GM18499 (cell line): ENCODE measurements around the gene VAV3.

Source experiments
- ATAC-seq: cut with Tn5 transposase; IDR thresholded peaks from one replicate; pipeline ENCODE4 v1.9.1; 2021; ENCODE audit warnings: moderate number of reproducible peaks; ENCODE audit not compliant: insufficient read depth, unreplicated experiment

VAV3 gene

DNA sequence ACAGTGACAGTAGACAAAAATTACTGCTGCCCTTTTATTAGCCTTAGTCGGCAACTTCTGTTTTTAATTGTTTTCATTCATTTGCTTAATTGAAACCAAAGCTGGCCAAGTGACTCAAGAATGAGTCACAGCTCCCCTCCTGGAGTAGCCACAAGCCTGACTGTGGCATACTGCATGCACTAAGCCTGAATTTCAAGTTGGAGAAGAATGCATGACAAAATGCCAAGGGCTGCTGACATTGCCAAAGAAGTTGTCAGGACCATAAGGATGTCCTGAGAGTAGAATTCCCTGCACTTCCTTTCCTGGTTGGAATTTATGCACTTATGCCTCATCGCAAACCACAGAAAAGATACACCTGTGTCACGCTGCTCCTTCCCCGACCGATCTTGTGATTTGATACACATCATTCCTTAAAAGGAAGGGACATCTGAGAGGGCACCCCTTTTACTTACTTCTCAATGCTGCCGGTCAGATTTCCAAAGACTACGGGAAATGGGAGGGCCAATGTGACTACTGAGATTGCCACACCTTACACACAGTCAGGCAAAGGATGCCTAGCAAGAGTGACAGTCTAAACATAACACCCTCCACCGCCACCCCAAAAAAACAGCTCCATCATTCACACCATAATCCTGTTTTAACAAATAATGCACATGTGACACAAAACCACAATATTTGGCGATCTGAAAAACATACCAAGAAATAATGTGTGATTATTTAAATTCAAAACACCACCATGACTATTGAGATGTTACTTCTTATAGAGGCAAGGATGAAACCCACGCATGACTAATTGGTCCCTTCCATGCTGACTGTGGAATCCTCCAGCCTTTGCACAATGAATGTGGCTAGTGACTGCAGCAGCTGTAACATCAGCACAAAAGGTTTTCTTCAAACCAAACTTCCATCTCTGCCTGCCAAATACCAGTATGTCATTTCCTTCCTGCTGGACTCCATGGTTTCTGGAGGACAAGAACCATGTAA lies 28.2 kb downstream of the VAV3 start:
- ATAC-seq: no peak

DNA sequence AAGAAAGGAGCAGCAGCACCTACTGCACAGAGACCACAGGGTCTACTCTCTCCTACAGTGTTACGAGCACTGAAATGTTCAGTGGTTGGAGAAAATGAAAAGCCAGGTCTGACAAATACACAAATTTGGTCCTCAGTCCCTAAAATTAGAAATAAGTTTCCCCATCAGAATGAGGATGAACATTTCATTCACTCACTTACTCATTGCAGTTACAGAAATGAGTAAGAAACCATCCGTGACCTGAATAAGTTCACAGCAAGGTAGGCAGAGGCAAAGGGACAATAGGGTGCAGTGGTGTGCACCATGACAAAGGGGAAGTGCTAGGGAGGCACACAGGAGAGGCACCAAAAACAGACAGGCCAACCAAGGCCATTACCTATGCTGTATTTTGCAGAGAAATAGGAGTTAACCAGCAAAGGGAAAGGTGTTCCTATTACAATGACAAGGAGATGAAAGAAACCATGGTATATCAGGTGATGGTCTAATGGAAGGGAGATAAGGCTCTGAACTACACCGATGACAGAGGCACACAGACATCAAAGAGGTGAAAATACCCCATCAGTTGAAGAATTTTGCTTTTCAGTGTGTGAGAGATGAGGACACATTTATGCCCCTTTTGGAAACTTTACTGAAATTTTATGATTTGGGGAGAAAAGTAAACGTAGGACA lies 29.4 kb downstream of the VAV3 start:
- peak; percentile 92 for ATAC-seq

DNA sequence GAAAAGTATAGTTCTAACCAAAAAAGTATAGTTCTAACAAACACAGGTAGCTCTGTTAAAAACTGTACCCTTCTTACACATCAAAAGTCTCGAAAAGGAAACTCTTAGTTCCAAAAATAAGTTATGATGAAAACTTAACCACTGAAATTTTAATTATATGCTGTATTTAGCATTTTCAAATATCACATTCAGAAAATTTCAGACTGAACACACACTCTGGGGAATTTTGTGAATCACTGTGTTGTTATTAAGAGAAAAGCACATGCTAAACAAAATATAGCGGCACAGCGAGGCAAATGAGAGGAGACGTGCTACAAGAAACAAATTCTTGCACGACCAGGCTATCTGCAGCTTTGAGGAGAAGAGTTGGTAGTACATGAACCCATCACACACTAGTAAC lies 30.4 kb downstream of the VAV3 start:
- ATAC-seq: no peak

DNA sequence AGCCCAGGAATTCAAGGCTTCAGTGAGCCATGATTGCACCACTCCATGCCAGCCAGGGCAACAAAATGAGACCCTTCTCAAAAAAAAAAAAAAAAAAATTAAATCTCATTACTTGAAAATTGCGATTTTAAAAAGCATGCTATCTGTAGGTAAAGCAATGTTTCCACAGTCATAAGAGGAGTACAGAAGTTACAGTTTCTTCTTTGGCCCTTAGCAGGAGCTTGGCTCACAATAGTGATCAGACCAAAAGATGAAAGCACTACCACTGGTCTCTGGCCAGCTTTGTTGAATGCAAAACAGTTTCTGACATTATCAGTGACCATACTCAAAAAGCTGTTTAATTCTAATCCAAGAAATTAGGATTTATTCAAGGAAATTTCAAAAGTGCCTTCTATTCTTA lies 31.2 kb downstream of the VAV3 start:
- ATAC-seq: no peak

DNA sequence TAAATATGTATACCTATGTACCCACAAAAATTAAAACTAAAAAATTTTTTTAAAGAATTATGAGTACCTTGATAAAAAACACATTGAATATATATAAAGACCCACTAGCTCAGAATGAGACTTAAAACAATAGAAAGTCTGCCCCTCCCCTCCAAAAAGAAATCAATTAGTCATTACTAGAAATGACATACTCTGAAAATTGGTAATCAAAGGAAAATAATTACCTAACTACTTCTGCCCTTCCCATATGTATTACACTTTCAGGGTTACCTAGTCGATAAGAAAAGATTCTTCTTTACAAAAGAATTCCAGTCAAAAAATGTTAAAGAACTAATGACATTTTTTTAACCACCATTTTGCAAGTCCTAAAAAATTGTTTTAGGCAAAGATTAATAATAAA lies 34.7 kb downstream of the VAV3 start:
- no peak for ATAC-seq

DNA sequence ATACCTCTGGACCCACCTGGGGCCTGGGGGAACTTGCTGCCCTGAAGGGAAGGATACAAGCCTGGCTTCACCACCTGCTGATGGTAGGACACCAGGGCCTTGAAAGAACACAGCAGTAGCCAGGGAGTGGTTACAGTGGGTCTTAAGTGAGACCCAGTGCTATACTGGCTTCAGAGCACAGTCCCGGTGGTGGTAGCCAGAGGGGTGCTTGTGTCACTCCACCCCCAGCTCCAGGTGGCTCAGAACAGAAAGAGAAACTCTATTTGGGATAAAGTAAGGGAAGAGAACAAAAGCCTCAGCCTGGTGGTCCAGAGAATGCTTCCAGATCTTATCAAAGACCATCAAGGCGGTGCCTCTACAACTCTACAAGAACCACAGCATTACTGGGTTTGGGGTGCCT lies 37.2 kb downstream of the VAV3 start:
- no peak for ATAC-seq

DNA sequence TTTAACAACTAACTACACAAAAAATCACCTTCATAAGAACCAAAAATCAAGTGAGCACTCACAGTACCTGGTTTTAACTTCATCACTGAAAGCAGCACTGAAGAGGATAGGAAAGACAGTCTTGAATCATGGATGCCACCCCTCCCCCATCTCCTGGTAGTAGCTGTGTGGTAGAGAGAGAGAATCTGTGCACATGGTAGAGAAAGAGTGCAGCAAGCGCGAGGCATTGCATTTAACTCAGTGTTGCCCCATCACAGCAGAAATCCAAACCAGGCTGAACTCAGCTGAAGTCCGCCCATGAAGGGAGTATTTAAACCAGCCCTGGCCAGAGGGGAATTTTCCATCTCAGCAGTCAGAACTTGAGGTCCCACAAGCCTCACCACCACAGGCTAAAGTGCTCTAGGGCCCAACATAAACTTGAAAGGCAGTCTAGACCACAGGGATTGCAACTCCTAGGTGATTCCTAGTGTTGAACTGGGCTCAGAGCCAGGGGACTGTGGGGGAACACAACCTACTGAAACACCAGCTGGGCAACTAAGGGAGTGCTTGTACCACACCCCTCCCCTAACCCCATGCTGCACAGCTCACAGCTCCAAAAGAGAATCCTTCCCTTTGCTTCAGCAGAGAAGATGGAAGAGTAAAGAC lies 38.4 kb downstream of the VAV3 start:
- ATAC-seq: no peak

DNA sequence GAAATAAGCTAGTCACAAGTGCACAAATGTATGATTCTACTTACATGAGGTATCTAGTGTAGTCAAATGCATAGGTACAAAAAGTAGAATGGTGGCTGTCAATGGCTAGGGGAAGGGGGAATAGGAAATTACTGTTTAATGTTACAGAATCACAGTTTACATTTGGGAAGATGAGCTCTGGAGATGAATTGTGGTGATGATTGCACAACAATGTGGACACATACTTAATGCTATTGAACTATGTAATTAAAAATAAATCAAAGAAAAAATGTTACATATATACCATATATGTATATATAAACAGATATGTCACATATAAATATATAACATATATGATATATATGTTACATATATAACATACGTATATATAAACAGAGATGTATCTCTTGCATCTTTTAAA lies 39.4 kb downstream of the VAV3 start:
- no peak for ATAC-seq

DNA sequence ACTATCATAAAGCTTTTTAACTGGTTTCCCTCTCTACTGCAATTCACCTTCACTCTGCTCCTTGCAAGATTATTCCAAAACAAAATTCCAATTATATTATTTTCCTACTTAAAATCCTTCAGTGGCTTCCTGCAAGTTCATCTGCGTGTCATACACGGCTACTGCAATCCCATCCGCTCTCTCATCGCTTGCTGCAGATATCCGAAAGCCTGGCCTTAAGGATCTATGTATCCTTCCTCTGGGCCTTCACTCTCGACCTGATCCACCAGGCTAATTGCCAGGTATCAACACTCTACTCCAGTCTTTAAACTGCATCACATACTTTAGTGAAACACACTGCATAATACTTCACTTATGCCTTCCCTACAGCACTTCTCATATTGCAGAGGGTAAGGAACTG lies 44.0 kb downstream of the VAV3 start:
- ATAC-seq: no peak

DNA sequence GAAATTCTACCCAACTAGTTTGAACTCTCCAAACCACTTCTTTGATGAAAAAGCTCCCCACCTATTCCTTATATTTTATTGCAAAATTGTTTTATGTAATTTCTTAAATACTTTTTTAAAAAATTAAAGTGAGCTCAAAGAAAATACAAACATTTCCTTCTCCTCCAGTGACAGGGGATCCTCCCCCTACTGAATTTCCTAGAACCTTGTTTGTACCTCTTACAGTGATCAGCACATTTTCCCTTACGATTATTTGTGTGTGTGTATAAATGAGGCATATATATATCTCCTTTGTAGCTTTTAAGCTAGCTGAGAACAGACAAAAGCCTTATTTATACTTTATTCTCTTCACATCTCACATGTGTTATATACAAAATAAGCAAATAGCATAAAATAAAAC lies 44.4 kb downstream of the VAV3 start:
- ATAC-seq: no peak

DNA sequence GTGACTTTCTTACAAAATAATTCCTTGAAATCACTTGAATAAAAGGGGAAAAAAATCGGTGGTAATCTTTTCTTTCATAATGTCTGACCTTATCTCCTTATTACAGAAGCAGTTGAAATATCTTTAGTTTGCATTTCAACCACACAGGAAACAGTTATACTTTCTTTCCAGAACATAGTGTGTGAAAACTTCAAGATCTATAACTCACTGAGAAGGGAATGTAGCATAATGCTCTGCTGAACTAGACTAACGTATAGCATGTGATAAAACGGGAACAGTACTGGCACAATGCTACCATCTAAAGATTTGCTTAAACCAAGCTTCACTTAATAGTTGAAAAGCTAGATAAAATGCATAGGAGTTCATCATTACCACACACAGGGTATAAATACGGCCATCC lies 45.0 kb downstream of the VAV3 start:
- no peak for ATAC-seq

DNA sequence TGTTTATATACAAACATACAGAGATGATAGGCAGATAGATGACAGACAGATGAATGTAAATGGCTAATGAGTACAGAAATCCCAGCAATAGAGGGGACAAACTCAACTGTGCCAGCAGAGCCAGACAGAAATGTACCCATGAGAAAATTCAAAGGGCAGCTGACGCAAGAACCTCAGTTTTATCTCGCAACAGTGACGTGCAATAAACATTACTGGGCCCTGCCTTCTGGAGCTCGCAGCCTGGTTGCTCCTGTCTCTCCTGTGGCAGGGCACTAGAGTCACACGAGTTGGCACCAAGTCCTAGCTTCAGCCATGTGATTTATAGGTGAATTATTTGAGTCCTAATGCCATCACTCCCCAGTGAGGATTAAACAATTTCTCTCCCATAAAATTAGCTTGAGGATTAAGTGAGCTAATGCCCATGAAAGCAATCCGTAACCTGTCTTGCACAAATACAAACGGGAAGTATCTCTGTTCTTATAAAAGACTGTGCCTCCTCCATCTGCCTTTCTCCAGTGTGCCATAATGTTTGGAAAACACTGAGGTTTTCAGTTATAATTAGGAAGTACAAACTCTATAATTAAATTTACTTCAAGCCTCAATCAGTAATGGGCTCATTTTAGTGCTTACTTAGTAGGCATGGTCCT lies 50.7 kb downstream of the VAV3 start:
- no peak for ATAC-seq

DNA sequence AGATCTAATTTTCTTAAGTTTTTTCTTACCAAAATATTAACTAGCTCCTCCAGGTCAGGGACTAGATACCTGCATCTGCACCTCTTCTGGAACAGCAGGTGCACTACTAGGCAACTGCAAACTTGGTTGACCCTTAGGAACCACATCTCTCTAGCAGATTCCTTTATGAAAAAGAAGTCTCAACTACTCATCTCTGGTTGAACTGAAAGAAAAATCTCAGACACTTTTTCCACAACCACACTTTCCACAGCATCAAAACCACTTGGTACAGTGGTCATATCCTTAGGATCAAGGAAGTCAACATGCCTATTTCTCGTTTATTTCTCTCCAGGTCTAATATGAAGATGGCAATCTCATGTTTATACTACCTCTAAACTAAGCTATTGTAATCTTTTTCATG lies 52.3 kb downstream of the VAV3 start:
- no peak for ATAC-seq

DNA sequence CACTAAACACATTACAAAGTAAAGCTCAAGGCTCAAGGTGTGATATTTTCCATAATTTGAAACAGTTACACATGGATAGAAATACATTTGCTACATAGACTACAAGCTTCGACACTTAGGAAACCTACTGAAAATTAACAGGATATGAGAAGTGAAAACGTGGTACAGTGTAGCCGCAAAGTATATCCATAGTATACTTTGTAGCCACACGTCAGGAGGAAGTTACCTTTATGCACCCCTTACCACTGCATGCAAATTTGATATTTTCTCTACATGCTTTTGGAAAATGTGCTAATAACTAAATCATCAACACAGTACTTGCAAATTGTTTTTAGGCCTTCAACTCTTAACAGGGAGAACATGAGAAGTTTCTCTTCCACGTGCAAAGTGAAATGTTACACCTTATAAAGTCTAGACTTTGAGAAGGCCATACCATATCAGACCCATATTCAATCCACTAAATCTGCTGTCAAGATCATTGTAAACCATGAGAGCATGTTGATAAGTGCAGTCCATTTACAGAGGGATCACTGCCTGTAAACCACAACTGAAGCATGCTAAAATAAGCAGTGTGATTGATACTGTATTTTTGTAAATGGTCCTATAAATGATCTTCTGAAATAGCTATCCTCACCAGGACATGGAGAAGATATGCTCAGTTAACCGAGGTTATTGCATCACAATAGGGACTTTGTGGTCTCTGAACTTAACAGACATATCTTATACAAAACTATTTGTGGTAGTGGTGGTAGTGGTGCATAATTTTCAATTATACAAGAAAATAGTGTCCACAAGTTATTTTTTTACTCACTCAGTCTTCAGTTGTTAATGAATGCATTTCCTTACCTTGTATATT lies 64.7 kb downstream of the VAV3 start:
- ATAC-seq: no peak

DNA sequence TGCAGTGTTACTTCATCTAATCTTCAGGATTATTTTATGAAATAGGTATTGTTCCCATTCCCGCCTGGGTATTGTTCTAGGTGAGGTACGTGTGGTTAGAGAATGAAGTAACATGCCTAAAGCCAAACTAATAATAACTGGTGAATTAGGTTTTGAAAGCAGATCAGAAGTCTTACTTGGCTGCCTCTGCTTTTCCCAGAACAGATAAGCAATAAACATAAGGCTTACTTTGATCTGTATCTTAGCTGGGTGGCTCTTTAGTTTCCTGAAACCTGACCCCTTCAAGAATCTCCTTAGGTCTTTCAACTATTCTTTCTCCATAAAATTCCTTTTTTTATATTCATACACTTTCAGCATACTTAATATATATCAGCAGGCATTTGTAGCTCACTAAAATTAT lies 65.3 kb downstream of the VAV3 start:
- no peak for ATAC-seq

DNA sequence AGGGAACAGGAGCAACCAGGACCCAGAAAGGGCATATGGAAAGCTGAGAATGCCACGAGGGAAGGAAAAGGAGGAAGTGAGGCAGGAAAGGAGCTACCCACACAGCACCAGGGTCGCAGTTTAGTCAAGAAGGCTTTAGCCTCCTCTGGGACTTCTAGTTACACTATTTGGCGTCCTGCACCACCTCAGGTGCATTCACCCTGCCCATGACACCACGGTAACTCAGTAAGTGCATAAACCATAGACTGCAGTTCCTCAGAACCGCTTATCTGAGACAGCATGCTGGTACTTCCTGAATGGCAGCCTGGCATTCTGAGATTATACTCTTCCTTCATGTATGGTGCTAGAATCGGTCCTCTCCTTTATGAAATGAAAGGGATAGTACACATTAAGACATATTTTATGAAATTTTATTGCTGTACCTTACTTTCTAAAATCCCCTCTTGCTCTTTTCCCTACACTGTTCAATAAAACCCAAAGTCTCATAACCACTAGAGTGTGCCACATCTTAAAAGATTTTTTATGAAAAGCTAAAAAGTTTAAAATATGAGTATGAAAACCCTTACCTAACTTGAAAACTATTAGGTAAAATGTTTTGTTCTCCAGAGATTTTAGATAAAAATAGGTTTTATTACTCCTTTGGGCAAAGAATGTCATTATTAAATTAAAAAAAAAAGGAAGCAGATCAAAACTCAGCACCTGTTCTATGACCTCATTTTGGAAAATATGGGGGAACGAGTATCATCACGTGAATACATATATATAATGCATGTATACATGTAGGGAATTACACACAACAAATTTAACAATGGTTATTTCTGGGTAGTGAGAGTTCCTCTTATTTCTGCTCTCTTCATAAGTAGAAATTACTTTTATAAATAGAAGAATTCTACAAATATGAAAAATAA lies 67.3 kb downstream of the VAV3 start:
- ATAC-seq: no peak

DNA sequence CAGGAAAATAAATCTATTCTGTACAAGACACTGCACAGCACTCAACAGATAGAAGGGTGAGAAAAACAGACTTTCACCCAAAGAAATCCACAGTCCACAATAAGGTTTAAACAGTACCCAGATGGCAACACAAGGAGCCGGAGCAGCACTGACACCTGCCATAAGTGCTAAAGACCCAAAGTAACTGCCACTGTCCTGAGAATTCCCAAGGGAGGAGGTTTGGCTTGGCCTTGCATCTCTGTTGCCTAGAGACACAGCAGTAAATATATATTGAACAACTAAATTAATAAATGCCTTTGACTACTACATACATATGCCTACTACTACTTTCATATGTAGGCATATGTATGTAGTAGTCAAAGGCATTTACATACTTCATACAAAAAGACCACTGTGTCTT lies 68.0 kb downstream of the VAV3 start:
- ATAC-seq: no peak

DNA sequence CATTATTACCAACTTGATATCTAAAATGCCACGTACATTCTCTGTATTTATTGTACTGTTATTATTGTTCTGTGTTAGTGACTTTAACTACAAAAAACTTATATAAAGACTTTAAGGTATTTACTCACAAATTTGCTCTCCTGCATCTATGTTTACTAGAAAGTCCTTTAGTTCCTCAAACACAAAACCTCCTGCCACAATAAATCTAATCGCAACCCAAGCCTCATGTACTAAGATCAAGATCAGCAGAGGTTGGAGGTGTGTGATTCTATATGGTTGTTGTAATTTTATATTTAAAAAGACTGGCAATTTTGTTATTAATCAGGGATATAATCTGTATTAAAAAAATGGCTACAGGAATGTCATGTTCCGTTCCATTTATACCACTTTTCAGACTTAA lies 68.6 kb downstream of the VAV3 start:
- no peak for ATAC-seq
